GM12891 (cell line): ENCODE data around the gene TRAM2.

Source experiments
- DNase-seq: peaks from one replicate; pipeline ENCODE4 v3.0.0; 2011; ENCODE audit warnings: low spot score; ENCODE audit not compliant: insufficient read length
- FAIRE-seq: peaks from 2 replicates; lab custom pipeline; 2011; peaks lifted over from hg19 to GRCh38; lab: Jason Lieb, UNC
- PAX5 ChIP-seq: IDR thresholded peaks from 2 replicates; pipeline ENCODE4 v1.6.1; 2011; ENCODE audit warnings: low read length, moderate library complexity, mild to moderate bottlenecking; ENCODE audit not compliant: insufficient read depth, severe bottlenecking
- POLR2A ChIP-seq: IDR thresholded peaks from 2 replicates; pipeline ENCODE4 v1.6.1; 2011; ENCODE audit warnings: low read depth, low read length, control low read depth
- POLR2AphosphoS5 ChIP-seq: IDR thresholded peaks from 2 replicates; pipeline ENCODE4 v1.6.1; 2011; ENCODE audit warnings: low read depth, low read length, control low read depth
- POU2F2 ChIP-seq: IDR thresholded peaks from 2 replicates; pipeline ENCODE4 v1.6.1; 2011; ENCODE audit warnings: low read depth, mild to moderate bottlenecking, control low read depth, low read length, moderate library complexity
- SPI1 ChIP-seq: IDR thresholded peaks from 2 replicates; pipeline ENCODE4 v1.6.1; 2011; ENCODE audit warnings: low read depth, low read length, control low read depth
- TAF1 ChIP-seq: IDR thresholded peaks from 2 replicates; pipeline ENCODE4 v1.6.1; 2011; ENCODE audit warnings: low read depth, low read length, control low read depth

TRAM2 gene

GRCh38 chr6:52515219-52515960 lies 61.5 kb downstream of the TRAM2 start:
- FAIRE-seq (no peak), DNase-seq (no peak)
- no peak for TF ChIP-seq POU2F2
- no peak for TF ChIP-seq POLR2A
- no peak for TF ChIP-seq TAF1
- no peak for TF ChIP-seq SPI1
- TF ChIP-seq POLR2AphosphoS5 = no peak
- no peak for TF ChIP-seq PAX5

- FAIRE-seq = no peak
- TF ChIP-seq PAX5 (no peak), POU2F2 (no peak), POLR2A (no peak), SPI1 (no peak), TAF1 (no peak), POLR2AphosphoS5 (no peak)
Measured at GRCh38 chr6:52514514-52514913, 62.3 kb downstream of the TRAM2 start.

GRCh38 chr6:52513896-52514295 lies 63.0 kb downstream of the TRAM2 start:
- TF ChIP-seq TAF1 = no peak
- no peak for TF ChIP-seq SPI1
- no peak for TF ChIP-seq POLR2AphosphoS5
- TF ChIP-seq POU2F2 = no peak
- no peak for TF ChIP-seq PAX5
- no peak for TF ChIP-seq POLR2A
- FAIRE-seq (no peak), DNase-seq (no peak)

More at GRCh38 chr6:52514514-52514913, 62.3 kb downstream of the TRAM2 start:
- no peak for DNase-seq

- FAIRE-seq (no peak), DNase-seq (no peak)
- TF ChIP-seq SPI1 (no peak), POLR2A (no peak), TAF1 (no peak), POLR2AphosphoS5 (no peak), POU2F2 (no peak), PAX5 (no peak)
Measured at GRCh38 chr6:52513464-52513863, 63.4 kb downstream of the TRAM2 start.

GRCh38 chr6:52512199-52512598 lies 64.7 kb downstream of the TRAM2 start:
- no peak for FAIRE-seq
- TF ChIP-seq PAX5 (no peak), POU2F2 (no peak), SPI1 (no peak), TAF1 (no peak)
- DNase-seq = no peak

- no peak for TF ChIP-seq POU2F2
- no peak for TF ChIP-seq POLR2AphosphoS5
- no peak for TF ChIP-seq TAF1
- TF ChIP-seq SPI1 = no peak
- no peak for TF ChIP-seq POLR2A
- TF ChIP-seq PAX5 = no peak
- DNase-seq = no peak
- FAIRE-seq = no peak
Measured at GRCh38 chr6:52511572-52512151, 65.2 kb downstream of the TRAM2 start.

- FAIRE-seq (no peak), DNase-seq (no peak)
- TF ChIP-seq TAF1 (no peak), POU2F2 (no peak), POLR2A (no peak), SPI1 (no peak), PAX5 (no peak), POLR2AphosphoS5 (no peak)
Measured at GRCh38 chr6:52511163-52511562, 65.7 kb downstream of the TRAM2 start.

- TF ChIP-seq POLR2AphosphoS5 (no peak), PAX5 (no peak), SPI1 (no peak), POU2F2 (no peak), POLR2A (no peak)
- FAIRE-seq (no peak), DNase-seq (no peak)
Measured at GRCh38 chr6:52510213-52510562, 66.7 kb downstream of the TRAM2 start.

- DNase-seq (no peak), FAIRE-seq (no peak)
- no peak for TF ChIP-seq POLR2A
- TF ChIP-seq PAX5 = no peak
- TF ChIP-seq POU2F2 = no peak
- TF ChIP-seq POLR2AphosphoS5 = no peak
- no peak for TF ChIP-seq SPI1
- no peak for TF ChIP-seq TAF1
Measured at GRCh38 chr6:52509281-52510212, 67.3 kb downstream of the TRAM2 start.

- DNase-seq (no peak), FAIRE-seq (no peak)
- TF ChIP-seq POU2F2 = no peak
- no peak for TF ChIP-seq TAF1
- no peak for TF ChIP-seq PAX5
- no peak for TF ChIP-seq POLR2A
Measured at GRCh38 chr6:52508261-52508739, 68.6 kb downstream of the TRAM2 start.
